Stimulated activated CD4-positive, alpha-beta T cell treated with anti-CD3 and anti-CD28 coated beads, Interleukin-2, amount 100 ng/mL, for 48 hours (primary cell): ENCODE data around the gene ST6GAL1.
"Not testable (repeated sequence)": the region's sequence is repeated elsewhere in the genome, so short reads cannot be mapped to it uniquely, and the experiment has no call there.

Source experiments
- DNase-seq, 2 donors: peaks; one replicate each; pipeline ENCODE4 v3.0.0-alpha.2; 2020

The ST6GAL1 gene

DNA sequence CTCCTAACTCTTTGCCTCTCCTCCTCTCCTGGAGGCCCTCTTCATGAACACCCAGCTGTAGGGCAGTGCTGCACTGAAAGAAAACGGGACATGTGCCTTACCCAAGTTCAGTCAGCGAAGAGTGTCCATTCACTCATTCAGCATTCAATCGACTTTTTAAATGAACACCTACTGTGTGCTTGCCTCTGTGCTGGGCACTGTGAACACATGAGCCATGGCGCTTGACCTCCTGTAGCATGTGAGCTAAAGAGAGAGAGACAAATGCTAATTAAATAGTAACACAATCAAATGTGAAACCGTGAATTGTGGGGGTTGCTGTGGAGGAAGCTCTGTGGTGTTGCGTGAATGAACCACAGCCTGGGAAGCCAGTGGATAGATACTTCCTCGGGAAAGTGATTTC lies 43.4 kb downstream of the ST6GAL1 start:
- no peak for DNase-seq

DNA sequence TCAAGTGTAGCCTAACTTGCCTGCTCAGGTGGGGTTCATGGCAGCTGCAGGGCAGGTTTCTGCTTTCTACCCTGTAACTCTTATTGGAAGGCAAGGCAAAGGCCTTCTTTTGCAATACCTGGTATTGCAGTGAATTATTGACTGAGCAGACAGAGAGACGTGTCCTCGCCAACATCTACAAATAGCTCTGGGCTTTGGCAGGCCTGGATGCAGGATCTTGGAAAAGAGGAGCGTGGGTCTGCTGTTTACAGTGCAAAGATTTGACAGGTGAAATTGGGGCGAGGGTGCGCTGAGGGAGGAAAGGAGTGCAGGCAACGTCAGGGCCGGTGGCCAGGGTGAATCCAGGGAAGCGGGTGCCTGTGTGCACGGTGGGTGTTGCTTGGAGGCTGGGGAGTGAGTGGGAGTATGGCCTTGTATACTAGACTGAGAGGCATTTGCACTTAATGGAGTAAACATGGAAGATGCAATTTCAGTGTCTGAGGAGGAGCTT lies 44.5 kb downstream of the ST6GAL1 start:
- DNase-seq = no peak

DNA sequence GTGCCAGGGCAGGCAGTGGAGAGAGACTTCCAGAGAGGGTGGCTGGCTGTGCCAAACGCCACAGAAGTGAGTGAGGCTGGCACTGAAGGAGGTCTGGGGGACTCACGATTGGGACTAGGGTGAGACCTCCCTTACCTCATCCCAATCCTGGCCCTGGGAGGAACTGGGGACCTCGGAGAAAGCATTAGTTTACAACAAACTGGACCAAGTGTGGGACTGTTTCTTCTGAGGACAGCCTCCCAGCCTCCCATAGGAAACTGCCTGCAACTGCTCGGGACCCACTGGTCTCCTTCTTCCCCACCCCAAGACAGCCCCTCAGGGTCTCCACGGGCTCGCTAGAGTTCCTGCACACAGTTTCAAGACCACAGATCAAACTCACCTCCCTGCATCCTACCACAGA lies 45.4 kb downstream of the ST6GAL1 start:
- no peak for DNase-seq

DNA sequence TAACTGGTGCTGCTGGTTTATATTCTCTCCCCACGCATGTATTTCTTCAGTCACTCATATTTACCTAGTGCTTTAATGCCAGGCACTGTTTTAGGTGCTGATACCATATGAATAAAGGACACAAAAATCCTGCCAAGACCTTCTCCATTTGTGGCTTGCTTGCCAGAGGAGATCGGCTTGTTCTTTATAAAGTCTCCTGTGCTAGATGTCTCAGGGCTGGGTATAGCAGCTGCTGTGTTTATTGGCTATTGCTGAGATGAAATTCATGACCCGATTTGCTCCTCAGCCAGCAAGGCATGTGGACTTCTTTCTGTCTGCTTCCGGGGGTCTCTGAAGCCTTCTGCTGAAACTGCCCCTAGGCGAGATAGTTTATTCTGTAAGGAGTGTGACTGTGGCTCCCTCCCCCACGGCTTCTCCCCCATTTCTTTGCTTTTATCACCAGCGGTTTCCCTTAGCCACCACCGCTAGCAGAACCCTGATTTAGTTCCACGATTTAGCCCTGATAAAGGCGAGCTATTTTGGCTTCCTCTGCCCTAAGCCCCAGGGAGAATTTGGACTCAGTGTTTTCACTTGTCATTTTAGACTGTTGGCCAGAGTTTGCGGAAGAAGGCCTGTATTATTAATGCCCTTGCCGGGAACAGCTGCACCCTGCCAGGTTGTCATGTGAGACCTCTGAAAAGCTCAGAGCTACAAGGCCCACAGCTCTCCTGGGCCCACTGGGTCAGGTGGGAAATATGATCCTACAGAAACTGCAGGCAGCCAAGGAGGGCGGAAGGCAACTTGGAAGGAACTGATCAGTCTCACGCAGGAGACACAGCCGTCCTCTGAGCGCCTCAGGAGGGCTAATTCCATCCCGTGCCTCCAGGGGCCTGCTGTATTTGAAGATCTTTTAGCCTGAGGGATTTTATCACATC lies 46.8 kb downstream of the ST6GAL1 start:
- DNase-seq = no peak

DNA sequence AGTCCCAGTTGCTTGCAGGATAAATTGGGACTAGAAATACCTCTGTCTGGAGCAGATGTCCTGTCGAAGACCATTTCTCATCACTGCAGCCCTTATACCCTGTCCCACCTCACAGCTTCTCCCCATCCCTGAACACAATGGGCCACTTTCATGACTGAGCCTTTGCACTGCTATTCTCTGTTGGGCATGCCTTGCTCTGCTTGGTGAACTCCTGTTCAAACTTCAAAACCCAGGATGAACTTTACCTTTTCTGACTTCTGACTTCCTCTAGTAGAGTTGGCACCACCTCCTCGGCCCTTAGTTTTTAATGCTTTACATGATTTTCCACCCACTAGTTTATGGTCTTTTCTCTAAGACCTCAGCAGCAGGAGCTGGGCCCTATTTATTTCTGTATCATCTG lies 48.4 kb downstream of the ST6GAL1 start:
- DNase-seq = no peak

DNA sequence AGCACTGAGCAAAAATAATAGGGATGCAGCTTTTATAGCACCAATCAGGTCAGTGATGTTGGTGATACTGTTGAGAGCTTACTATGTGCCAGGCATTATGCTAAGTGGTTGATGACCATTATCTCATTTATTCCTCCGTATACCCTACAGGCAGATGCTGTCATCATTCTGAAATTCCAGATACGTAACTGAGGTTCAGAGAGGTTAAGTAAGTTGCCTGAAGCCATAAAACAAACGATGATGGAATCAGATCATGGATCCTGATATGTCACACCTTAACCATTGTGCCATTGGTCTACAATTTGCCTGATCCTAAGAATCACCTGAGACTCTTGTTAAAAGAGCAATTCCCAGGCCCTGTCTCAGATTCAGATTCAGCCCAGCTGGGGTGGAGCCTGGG lies 49.5 kb downstream of the ST6GAL1 start:
- no peak for DNase-seq

DNA sequence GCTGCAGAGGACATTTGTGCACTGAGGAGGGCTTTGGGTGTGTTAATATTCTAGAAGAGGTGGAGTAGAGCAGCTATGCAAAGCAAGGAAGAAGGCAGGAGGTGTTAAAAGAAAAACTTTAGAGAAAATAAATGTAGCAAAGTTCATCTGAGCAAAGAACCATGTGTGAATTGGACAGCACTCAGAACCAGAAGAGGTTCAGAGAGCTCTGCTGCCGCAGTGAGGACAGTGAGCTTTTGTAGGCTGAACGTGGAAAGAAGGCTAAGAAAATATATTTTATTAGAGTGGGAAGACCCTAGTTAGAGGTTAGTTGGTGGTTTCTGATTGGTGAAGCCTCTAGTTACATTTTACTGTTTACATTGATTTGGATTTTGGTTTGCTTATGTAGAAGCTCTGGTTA lies 50.7 kb downstream of the ST6GAL1 start:
- no peak for DNase-seq

DNA sequence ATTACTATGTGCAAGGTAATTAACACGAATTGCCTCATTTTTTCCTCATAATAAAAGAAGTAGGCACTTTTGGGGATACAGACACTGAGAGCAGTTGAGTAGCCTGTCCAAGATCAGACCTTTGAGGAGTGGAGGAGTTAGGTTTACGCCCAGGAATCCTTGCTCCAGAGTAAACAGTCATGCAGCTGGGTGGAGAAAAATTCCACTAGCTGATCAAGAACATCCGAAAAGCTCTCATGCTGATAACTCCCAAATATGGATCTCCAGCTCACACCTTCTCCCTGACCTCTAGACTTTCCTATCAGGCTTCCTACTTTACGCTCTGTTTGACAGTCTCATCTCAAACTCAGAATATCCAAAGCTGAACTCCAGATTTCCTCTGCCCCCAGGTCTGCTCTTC lies 53.3 kb downstream of the ST6GAL1 start:
- no peak for DNase-seq

DNA sequence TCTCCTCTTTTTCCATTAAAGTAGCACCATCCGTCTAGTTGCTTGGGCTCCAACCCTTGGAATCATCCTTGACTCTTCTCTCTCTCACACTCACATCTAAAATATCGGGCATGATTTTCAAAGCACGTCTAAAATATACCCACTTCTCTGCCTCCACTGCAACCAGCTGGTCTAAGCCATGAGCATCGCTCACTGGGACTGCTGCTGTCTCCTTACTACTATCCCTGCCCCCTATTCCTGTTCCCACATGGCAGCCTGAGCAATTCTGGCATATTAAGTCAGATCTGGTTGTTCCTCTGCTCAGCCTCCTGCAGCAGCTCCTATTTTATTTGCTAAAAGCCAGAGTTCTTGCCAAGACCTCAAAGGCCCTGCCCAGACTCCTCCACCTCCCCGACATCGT lies 53.7 kb downstream of the ST6GAL1 start:
- no peak for DNase-seq

DNA sequence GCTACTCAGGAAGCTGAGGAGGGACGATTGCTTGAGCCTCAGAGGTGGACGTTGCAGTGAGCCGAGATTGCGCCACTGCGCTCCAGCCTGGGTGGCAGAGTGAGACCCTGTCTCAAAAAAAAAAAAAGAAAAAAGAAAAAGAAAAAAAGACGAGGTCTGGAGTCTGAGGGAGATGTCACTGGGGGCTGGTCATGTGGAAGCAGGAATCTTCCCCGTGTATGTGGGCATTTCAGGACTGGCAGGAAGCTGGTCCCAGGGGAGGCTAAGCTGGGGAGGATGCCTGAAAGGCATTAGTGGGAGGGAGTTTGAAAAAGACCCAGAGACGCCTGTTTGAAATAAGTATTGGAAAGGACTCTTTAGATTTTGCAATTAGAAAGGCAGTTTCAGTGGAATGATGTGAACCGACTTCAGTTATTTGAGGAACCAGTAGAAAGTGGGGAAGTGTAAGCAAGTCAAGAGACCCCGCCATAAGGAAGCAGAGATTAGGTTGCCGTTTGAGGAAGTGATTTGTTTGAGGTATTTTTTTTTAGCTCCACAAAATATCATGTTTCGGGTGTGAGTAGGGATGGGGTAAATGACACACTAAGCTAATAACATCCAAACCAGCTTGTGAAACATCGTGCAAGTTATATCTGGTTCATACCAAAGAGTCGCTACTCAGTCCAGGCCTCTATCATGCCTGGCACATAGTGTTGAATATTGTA lies 55.5 kb downstream of the ST6GAL1 start:
- DNase-seq = no peak

DNA sequence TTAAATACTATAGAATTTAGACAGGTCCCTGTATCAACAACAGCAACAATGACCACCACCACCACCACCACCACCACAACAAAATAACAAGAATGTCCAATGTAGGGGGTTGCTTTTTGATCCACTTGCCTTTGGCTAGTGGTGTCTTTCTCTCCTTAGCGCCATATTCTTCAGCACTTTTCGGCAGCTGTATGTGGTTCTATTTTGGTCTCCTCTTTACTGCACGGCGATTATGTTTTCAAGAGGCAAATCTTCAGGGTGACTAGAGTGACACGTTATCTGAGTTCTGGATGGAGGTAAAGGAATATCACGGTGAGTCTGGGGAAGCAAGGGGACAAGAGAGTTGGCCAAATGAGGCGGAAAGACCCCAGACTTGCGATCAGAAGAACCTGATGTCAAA lies 56.1 kb downstream of the ST6GAL1 start:
- DNase-seq = no peak

DNA sequence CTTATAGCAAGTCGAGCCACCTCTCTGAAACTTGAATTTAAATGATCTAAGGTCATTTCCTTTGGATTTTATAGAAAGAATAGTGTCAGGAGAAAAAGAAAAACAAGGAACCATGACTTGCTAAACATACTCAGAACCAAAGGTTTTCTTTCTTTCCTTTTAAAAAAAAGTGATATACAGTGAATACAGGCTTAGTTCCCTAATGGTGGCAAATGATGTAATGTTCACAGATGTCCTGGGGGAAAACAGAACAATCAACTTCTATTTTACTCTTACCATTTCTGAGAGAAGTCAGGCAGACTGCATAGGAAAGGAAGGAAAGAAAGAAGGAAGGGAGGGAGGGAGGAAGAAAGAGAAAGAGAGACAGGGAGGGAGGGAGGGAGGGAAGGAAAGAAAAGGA lies 56.5 kb downstream of the ST6GAL1 start:
- no peak for DNase-seq

DNA sequence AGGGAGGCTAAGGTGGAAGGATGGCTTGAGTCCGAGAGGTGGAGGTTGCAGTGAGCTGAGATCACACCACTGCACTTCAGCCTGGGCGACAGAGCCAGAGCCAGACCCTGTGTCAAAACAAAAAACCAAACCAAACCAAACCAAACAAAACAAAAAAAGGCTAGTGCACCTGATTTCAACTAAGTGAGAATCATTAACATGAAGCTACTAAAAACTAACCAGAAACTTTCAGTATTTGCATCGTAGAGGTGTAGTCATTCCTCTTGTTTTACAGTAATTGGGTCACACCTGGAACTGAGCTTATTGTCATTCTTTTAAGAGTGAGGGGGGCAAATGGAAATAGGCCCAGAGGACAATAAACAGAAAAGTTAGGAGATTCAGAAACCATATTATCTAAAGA lies 58.5 kb downstream of the ST6GAL1 start:
- no peak for DNase-seq

DNA sequence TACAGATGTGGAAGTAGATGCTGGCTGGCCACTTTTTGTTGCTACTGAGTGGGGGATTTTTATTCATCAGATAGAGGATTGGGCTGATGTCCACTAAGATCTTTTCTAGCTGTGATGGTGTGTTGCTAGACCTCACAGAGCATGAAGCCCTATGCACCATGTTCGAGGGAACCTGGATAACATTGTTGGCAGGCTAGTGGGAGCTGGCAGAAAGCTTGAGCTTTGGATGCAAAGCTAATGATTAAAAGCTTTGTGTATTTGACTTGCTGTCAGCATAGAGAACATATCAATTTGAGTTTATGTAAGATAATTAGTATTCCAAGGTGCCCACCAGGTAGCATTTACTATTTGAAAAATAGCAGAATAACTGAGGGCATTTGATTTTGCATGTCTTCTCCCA lies 59.1 kb downstream of the ST6GAL1 start:
- no peak for DNase-seq

DNA sequence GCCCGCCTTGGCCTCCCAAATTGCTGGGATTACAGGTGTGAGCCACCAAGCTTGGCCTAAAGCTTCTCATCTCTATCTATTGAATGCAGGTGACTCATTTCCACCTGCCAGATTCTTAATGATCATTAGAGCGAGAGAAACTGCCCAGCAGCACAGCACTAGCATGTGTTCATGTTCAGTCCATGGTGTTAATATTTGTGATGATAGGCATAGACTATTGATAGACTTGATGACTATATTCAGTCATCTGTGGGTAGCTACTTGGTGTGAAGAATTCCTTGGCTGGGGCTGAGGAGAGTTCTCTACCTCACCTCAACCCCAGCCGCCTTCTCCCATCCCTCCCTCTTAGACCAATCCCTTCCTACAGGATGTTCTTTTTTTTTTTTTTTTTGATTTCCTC lies 60.0 kb downstream of the ST6GAL1 start:
- DNase-seq = no peak

DNA sequence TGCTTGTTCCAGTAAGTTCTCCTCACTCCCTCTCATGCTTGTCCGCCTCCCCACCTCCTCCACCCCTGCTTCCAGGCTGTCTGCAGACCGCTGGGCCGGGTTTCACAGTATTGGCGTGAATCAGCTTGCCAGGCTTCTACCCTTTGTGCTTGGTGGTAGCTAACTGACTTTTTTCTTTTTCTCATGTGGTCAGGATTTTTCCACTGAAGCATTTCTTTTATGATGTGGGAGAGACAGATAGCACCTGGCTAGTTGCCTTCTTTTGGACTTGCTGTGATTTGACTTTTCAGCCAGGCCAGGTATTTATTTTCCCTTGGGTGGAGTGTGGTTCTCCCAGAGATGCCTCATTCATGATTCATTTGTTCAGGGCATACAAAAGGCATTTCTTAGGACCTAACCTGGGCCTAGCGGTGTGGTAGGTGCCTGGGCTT lies 60.6 kb downstream of the ST6GAL1 start:
- no peak for DNase-seq

DNA sequence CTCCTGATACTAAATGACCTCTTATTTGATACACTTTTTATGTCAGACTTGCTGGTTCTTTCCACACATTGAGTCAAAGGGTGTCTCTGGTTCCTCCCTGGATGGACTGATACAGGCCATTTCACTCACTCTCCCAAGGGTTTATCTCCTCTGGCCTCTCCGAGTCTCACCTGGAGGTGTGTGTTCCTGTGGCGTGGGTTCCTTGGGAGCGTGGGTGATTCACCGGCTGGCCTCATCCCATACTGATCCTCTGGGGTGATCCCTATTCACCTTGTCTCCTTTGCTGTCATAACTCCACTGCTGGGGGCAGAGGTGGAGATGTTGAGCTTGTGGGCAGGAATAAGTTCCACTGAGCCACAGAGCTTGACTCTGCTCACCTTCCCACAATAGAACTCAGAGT lies 61.1 kb downstream of the ST6GAL1 start:
- DNase-seq = no peak

DNA sequence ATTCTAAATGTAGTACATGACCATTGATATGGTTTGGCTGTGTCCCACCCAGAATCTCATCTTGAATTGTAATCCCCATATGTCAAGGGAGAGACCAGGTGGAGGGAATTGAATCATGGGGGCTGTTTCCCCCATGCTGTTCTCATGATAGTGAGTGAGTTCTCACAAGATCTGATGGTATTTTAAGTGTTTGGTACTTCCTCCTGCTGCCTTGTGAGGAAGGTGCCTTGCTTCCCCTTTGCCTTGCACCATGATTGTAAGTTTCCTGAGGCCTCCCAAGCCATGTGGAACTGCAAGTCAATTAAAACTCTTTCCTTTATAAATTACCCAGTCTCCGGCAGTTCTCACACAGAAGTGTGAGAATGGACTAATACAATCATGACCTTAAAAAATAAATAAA lies 61.8 kb downstream of the ST6GAL1 start:
- not testable (repeated sequence) for DNase-seq

DNA sequence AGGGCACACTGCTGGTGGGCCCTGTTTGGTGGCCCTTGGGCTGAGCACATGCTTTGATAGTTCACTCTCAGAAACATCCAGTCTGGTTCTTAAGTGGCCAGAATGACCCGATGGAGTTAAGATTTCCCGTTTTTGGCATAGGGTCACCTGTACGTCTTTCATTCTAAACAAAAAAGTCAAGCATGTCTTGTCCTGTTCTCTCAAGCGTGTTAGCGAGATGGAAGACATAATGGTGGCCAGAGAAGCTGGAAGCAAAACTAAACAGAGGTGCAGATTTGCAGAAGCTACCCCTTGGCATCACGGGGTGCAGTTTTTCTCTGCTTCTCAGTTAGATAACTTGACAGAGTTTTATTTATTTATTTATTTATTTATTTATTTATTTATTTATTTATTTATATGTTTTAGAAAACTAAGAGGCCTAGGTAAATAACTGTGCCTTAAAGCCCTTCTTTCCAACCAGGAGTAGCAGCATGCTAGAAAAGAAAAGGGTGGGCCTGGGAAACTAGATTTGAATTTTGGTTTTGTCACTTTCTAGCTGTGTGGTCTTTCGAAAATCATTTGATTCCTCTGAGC lies 63.0 kb downstream of the ST6GAL1 start:
- DNase-seq = no peak

DNA sequence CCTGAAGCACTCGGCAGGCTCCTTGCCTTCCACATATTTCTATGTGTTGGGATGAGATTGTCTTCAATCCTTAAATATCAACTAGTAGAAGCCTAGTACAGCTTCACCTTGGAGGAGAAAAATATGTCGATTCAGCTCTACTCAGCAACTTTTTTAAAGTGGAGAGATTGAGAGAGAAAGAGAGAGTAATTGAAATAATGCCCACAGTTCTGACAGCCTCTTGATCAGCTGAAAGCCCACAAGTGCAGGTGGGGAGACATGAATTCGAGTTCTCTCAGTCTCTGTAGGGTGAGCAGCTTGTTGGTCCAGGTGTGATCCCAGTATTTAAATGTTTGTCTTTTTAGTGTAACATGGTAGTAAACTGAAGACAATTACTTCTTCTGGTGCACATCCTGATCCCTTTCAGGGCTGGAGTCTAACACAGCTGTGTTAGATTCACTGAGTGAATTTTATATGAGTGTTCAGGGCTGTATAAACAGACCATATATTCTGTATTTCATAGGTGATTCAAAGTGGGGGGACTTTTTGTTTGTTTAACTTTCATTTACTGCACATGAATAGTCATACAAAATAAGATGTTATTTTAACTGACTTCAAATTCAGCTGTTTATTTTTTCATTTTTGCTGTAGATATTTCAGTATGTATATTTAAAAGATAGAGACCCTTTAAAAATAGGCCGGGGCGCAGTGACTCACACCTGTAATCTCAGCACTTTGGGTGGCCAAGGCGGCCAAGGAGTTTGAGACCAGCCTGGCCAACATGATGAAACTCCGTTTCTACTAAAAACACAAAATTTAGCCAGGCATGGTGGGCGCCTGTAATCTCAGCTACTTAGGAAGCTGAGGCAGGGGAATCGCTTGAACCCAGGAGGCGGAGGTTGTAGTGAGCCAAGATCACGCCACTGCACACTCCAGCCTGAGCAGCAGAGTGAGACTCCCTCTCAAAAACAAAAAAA lies 64.0 kb downstream of the ST6GAL1 start:
- DNase-seq = no peak

DNA sequence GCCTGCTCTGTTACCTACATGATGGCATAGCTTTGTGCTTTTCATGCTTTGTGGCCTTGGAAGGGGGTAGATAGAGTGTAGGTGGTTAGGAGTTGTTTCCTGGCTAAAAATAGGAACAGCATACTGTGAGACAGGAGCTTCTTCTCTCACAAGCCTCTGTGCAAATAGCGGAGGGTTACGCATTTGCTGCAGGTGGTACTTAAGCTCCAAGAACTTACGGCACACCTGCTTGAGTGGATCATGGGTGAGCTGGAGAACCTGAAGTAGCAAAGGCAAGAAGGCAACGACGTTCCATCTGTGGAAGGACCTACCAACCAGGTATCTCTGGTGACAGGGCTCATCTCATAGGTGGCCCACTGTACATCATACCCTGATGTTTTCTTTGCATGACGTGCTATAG lies 66.0 kb downstream of the ST6GAL1 start:
- DNase-seq = no peak

DNA sequence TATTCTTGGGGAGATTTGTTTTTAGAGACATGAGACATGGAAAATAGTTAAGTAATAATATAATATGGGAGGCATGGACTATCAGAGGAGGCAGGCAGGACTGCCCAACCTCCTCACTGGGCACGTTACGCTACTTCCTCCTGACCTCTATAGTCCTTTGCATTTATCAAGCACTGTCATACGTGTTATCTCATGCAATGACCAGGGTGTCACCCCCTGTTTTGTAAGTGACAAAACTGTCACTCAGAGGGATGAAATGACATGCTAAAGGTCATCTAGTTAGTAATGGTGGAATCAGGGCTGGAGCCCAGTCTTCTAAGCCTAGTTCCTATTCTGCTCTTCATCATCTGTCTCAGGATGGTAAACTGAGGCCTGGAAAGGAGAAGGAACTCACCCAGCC lies 66.7 kb downstream of the ST6GAL1 start:
- no peak for DNase-seq

DNA sequence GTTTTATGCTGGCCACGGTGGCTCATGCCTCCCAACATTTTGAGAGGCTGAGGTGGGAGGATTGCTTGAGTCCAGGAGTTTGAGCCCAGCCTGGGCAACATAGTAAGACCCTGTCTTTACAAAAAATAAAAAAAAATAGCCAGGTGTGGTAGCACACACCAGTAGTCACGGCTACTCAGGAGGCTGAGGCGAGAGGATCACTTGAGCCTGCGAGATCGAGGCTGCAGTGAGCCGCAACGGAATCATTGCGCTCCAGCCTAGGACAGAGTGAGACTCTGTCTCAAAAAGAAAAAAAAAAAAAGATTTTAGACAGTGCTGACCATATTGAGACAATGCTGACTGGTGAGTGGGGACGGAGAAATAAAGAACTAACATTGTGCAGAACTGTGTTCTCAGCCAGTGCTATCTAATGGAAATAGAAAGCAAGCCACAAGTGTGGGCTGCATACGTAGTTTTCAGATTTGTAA lies 67.2 kb downstream of the ST6GAL1 start:
- DNase-seq = no peak
